Measurements from ENCODE around the gene ADAM12.
"Not testable (repeated sequence)": the region's sequence is repeated elsewhere in the genome, so short reads cannot be mapped to it uniquely, and the experiment has no call there.

The ADAM12 gene

GRCh38 chr10:126392469-126392868 lies 4.2 kb upstream of the ADAM12 start:
- Mint-ChIP-seq H3K9me3 (peaks cover 14 to 21% of the 10 kb centered on the region in 2 donors), H3K27ac (no peak overlapping the region), H3K4me3 (peak overlapping the region in 1 of 2 donors; percentile 21), H3K27me3 (peaks cover 35% of the 10 kb centered on the region), H3K4me1 (peaks cover 1% of the 10 kb centered on the region)
- DNase-seq (no peak), ATAC-seq (no peak)

- Mint-ChIP-seq H3K27ac (no peak overlapping the region), H3K4me1 (peaks cover 5% of the 10 kb centered on the region), H3K27me3 (peaks cover 39% of the 10 kb centered on the region), H3K9me3 (peaks cover 14 to 25% of the 10 kb centered on the region in 2 donors), H3K4me3 (no peak overlapping the region)
- ATAC-seq (no peak), DNase-seq (no peak)
Observed at GRCh38 chr10:126392068-126392467, 3.8 kb upstream of the ADAM12 start.

- Mint-ChIP-seq H3K4me3 (no peak overlapping the region), H3K27ac (no peak overlapping the region), H3K9me3 (peaks cover 14 to 27% of the 10 kb centered on the region in 2 donors), H3K27me3 (peaks cover 46% of the 10 kb centered on the region), H3K4me1 (peaks cover 9% of the 10 kb centered on the region)
- DNase-seq (no peak), ATAC-seq (no peak)
Observed at GRCh38 chr10:126391192-126391885, 3.1 kb upstream of the ADAM12 start.

- Mint-ChIP-seq H3K9me3 (peaks cover 5 to 23% of the 10 kb centered on the region in 2 donors), H3K27me3 (peaks cover 48% of the 10 kb centered on the region), H3K4me1 (peaks cover 9% of the 10 kb centered on the region), H3K4me3 (no peak overlapping the region), H3K27ac (no peak overlapping the region)
- ATAC-seq: no peak
- DNase-seq: no peak
Observed at GRCh38 chr10:126390324-126390723, 2.0 kb upstream of the ADAM12 start.

GRCh38 chr10:126387041-126387921 lies 996 bp downstream of the ADAM12 start:
- Mint-ChIP-seq H3K27ac (no peak overlapping the region), H3K4me1 (peaks cover 9% of the 10 kb centered on the region), H3K4me3 (peak overlapping the region; percentile 56 to 59)

GRCh38 chr10:126384269-126384873 lies 3.9 kb downstream of the ADAM12 start:
- peaks cover 9% of the 10 kb centered on the region for H3K4me1 Mint-ChIP-seq
- H3K4me3 Mint-ChIP-seq: no peak overlapping the region
- ATAC-seq (no peak), DNase-seq (no peak)
- peaks cover 0 to 15% of the 10 kb centered on the region in 2 donors for H3K9me3 Mint-ChIP-seq
- peaks cover 33% of the 10 kb centered on the region for H3K27me3 Mint-ChIP-seq
- no peak overlapping the region for H3K27ac Mint-ChIP-seq

More at GRCh38 chr10:126387041-126387921, 996 bp downstream of the ADAM12 start:
- Mint-ChIP-seq H3K27me3 (peaks cover 50% of the 10 kb centered on the region), H3K9me3 (peaks cover 4 to 15% of the 10 kb centered on the region in 2 donors)
- DNase-seq (peak in 1 of 2 donors; percentile 33), ATAC-seq (peak; percentile 45)

GRCh38 chr10:126380352-126381076 lies 7.8 kb downstream of the ADAM12 start:
- H3K9me3 Mint-ChIP-seq: peaks cover 4 to 12% of the 10 kb centered on the region in 2 donors
- peaks cover 4% of the 10 kb centered on the region for H3K27me3 Mint-ChIP-seq
- ATAC-seq (no peak), DNase-seq (no peak)
- H3K27ac Mint-ChIP-seq: no peak overlapping the region
- H3K4me1 Mint-ChIP-seq: no peaks in the 10 kb centered on the region
- H3K4me3 Mint-ChIP-seq: no peak overlapping the region

GRCh38 chr10:126379166-126379565 lies 9.1 kb downstream of the ADAM12 start:
- H3K4me3 Mint-ChIP-seq, ATAC-seq, DNase-seq, H3K27ac Mint-ChIP-seq, H3K27me3 Mint-ChIP-seq, H3K4me1 Mint-ChIP-seq: not testable (repeated sequence)
- H3K9me3 Mint-ChIP-seq: peaks cover 13 to 15% of the 10 kb centered on the region in 2 donors

- Mint-ChIP-seq H3K27ac (no peak overlapping the region), H3K9me3 (peaks cover 13 to 17% of the 10 kb centered on the region in 2 donors), H3K4me1 (no peaks in the 10 kb centered on the region), H3K4me3 (no peak overlapping the region), H3K27me3 (no peaks in the 10 kb centered on the region)
- ATAC-seq (no peak), DNase-seq (no peak)
Observed at GRCh38 chr10:126376956-126377355, 11.3 kb downstream of the ADAM12 start.

GRCh38 chr10:126375926-126376554 lies 12.2 kb downstream of the ADAM12 start:
- ATAC-seq (no peak), DNase-seq (no peak)
- Mint-ChIP-seq H3K4me1 (no peaks in the 10 kb centered on the region), H3K27me3 (no peaks in the 10 kb centered on the region), H3K9me3 (peaks cover 13 to 17% of the 10 kb centered on the region in 2 donors), H3K4me3 (no peak overlapping the region), H3K27ac (no peak overlapping the region)

- Mint-ChIP-seq H3K4me1 (no peaks in the 10 kb centered on the region), H3K9me3 (peaks cover 13 to 17% of the 10 kb centered on the region in 2 donors), H3K27me3 (no peaks in the 10 kb centered on the region), H3K4me3 (no peak overlapping the region), H3K27ac (no peak overlapping the region)
- ATAC-seq: no peak
- no peak for DNase-seq
Observed at GRCh38 chr10:126375299-126375698, 13.0 kb downstream of the ADAM12 start.

- DNase-seq: no peak
- no peaks in the 10 kb centered on the region for H3K27me3 Mint-ChIP-seq
- H3K4me3 Mint-ChIP-seq: no peak overlapping the region
- no peak for ATAC-seq
- no peak overlapping the region for H3K27ac Mint-ChIP-seq
- peaks cover 13 to 17% of the 10 kb centered on the region in 2 donors for H3K9me3 Mint-ChIP-seq
- no peaks in the 10 kb centered on the region for H3K4me1 Mint-ChIP-seq
Observed at GRCh38 chr10:126374435-126374834, 13.8 kb downstream of the ADAM12 start.

- H3K27ac Mint-ChIP-seq: no peak overlapping the region
- no peak for ATAC-seq
- DNase-seq: no peak
- H3K4me3 Mint-ChIP-seq: no peak overlapping the region
- H3K9me3 Mint-ChIP-seq: peaks cover 13 to 15% of the 10 kb centered on the region in 2 donors
- H3K27me3 Mint-ChIP-seq: no peaks in the 10 kb centered on the region
- H3K4me1 Mint-ChIP-seq: no peaks in the 10 kb centered on the region
Observed at GRCh38 chr10:126373972-126374371, 14.3 kb downstream of the ADAM12 start.

- no peak overlapping the region for H3K27ac Mint-ChIP-seq
- no peak for ATAC-seq
- H3K9me3 Mint-ChIP-seq: peaks cover 9 to 13% of the 10 kb centered on the region in 2 donors
- no peaks in the 10 kb centered on the region for H3K27me3 Mint-ChIP-seq
- no peak overlapping the region for H3K4me3 Mint-ChIP-seq
- H3K4me1 Mint-ChIP-seq: no peaks in the 10 kb centered on the region
- DNase-seq: no peak
Observed at GRCh38 chr10:126373147-126373546, 15.1 kb downstream of the ADAM12 start.

- DNase-seq (no peak), ATAC-seq (no peak)
- H3K9me3 Mint-ChIP-seq: peaks cover 9 to 10% of the 10 kb centered on the region in 2 donors
- no peaks in the 10 kb centered on the region for H3K4me1 Mint-ChIP-seq
- no peaks in the 10 kb centered on the region for H3K27me3 Mint-ChIP-seq
- H3K27ac Mint-ChIP-seq: no peak overlapping the region
- no peak overlapping the region for H3K4me3 Mint-ChIP-seq
Observed at GRCh38 chr10:126372396-126372795, 15.9 kb downstream of the ADAM12 start.

Data from stimulated activated naive CD8-positive, alpha-beta T cell treated with anti-CD3 and anti-CD28 coated beads, Interleukin-15, amount 100 ng/mL, for 72 hours (primary cell).